ENCODE results near the gene SBDS. TPM values are rescaled to one million over a fixed set of nuclear protein-coding genes. Genes with fewer than 3 reads are reported as not detected.

SBDS gene
- total RNA-seq, 4 donors from 2014 or later = 138 to 199 (median 179) TPM

GRCh38 chr7:66948480-66949109, 46.8 kb downstream of the SBDS start:
- Histone ChIP-seq H3K36me3 (peaks cover 0 to 98% (median 4%) of the 10 kb centered on the region in 3 donors), H3K27ac (no peak overlapping the region), H3K4me3 (no peak overlapping the region), H3K27me3 (no peaks in the 10 kb centered on the region), H3K4me1 (no peaks in the 10 kb centered on the region), H3K9me3 (no peaks in the 10 kb centered on the region)
- no peak for TF ChIP-seq EP300 (IDR thresholded peaks at IDR 0.05)
- TF ChIP-seq CTCF (IDR thresholded peaks at IDR 0.05) = no peak
- TF ChIP-seq POLR2A (IDR thresholded peaks at IDR 0.05) = no peak
- WGBS, 2 donors = 88 to 92% methylated on average over 19 of the region's 19 CpGs
- DNase-seq (ENCODE audit: low spot score in 2 of 2) = no peak

- Histone ChIP-seq H3K4me3 (no peak overlapping the region), H3K36me3 (peaks cover 0 to 98% (median 4%) of the 10 kb centered on the region in 3 donors), H3K27me3 (no peaks in the 10 kb centered on the region), H3K27ac (no peak overlapping the region), H3K4me1 (no peaks in the 10 kb centered on the region), H3K9me3 (no peaks in the 10 kb centered on the region)
- WGBS, 2 donors = 70 to 77% methylated on average over 2 of the region's 2 CpGs
- no peak for DNase-seq (ENCODE audit: low spot score in 2 of 2)
- TF ChIP-seq POLR2A (IDR thresholded peaks at IDR 0.05) = no peak
- TF ChIP-seq EP300 (IDR thresholded peaks at IDR 0.05) = no peak
Observed at GRCh38 chr7:66946545-66946944, 48.8 kb downstream of the SBDS start.

GRCh38 chr7:66939325-66939724, 56.1 kb downstream of the SBDS start:
- Histone ChIP-seq H3K27ac (no peak overlapping the region), H3K36me3 (peaks cover 0 to 36% (median 0%) of the 10 kb centered on the region in 3 donors), H3K9me3 (no peaks in the 10 kb centered on the region), H3K4me3 (no peak overlapping the region), H3K27me3 (no peaks in the 10 kb centered on the region), H3K4me1 (peaks cover 0 to 7% (median 0%) of the 10 kb centered on the region in 4 donors)
- no peak for DNase-seq (ENCODE audit: low spot score in 2 of 2)
- TF ChIP-seq EP300 (IDR thresholded peaks at IDR 0.05) (no peak), POLR2A (IDR thresholded peaks at IDR 0.05) (no peak), CTCF (IDR thresholded peaks at IDR 0.05) (no peak)
- WGBS, 2 donors = 60 to 63% methylated on average over 4 of the region's 4 CpGs

GRCh38 chr7:66937940-66938339, 57.4 kb downstream of the SBDS start:
- no peaks in the 10 kb centered on the region for H3K27me3 ChIP-seq
- no peaks in the 10 kb centered on the region for H3K9me3 ChIP-seq
- H3K36me3 ChIP-seq = peaks cover 0 to 22% (median 0%) of the 10 kb centered on the region in 3 donors
- WGBS, 2 donors = 96% methylated on average over 4 of the region's 4 CpGs
- peaks cover 0 to 19% (median 0%) of the 10 kb centered on the region in 4 donors for H3K4me1 ChIP-seq
- H3K27ac ChIP-seq = no peak overlapping the region
- no peak for DNase-seq (ENCODE audit: low spot score in 2 of 2)
- TF ChIP-seq EP300 (IDR thresholded peaks at IDR 0.05) (no peak), CTCF (IDR thresholded peaks at IDR 0.05) (no peak), POLR2A (IDR thresholded peaks at IDR 0.05) (no peak)
- H3K4me3 ChIP-seq = no peak overlapping the region

Small RNA genes within 50 kb of the gene (small RNA-seq; reads per million reads assigned to genes)
- not detected for gene RN7SL43P

Other genes with a start within 250 kb of the SBDS start
- 100 to 1,000 TPM in 1 of 4 donors, 10 to 100 TPM in 3; 86.4 to 110 (median 94.9) TPM for gene TMEM248, start 74.4 kb downstream of the SBDS start, total RNA-seq
- gene TYW1, start 1.2 kb upstream of the SBDS start, total RNA-seq = 10 to 100 TPM; 18.6 to 53.1 (median 28.3) TPM